Keratinocyte (primary cell): ENCODE results near the gene SCYGR7. TPM values are rescaled to one million over a fixed set of nuclear protein-coding genes. Genes with fewer than 3 reads are reported as not detected.

ENCODE experiments used
- DNase-seq: peaks from one replicate; pipeline ENCODE4 v3.0.0-alpha.2; 2011; ENCODE audit warnings: low read depth, missing footprints, low spot score
- FAIRE-seq: peaks from 2 replicates; lab custom pipeline; 2011; peaks lifted over from hg19 to GRCh38; lab: Jason Lieb, UNC
- H2AFZ ChIP-seq: 2 replicates; pipeline ENCODE4 v1.6.0; 2012; ENCODE audit warnings: low read length, control low read depth, inconsistent platforms; ENCODE audit not compliant: control insufficient read depth
- H3K27ac ChIP-seq: 2 replicates; pipeline ENCODE4 v1.5.1; 2011; ENCODE audit warnings: low read length; ENCODE audit not compliant: control insufficient read depth, insufficient read depth
- H3K27me3 ChIP-seq: 3 replicates; pipeline ENCODE4 v1.6.0; 2011; ENCODE audit warnings: low read length; ENCODE audit not compliant: control insufficient read depth, insufficient read depth; ENCODE audit errors: extremely low read depth
- H3K36me3 ChIP-seq, 2 experiments: 2 replicates in 1 of 2; 3 replicates in 1 of 2; pipeline ENCODE4 v1.5.1; 2011; ENCODE audit warnings: low read length in 2 of 2, mild to moderate bottlenecking in 1 of 2; ENCODE audit not compliant: control insufficient read depth in 2 of 2, insufficient read depth in 2 of 2; ENCODE audit errors: extremely low read depth in 1 of 2
- H3K4me1 ChIP-seq: 3 replicates; pipeline ENCODE4 v1.5.1; 2011; ENCODE audit warnings: low read length; ENCODE audit not compliant: control insufficient read depth, insufficient read depth; ENCODE audit errors: extremely low read depth
- H3K4me2 ChIP-seq: 3 replicates; pipeline ENCODE4 v1.6.0; 2011; ENCODE audit warnings: low read depth, low read length; ENCODE audit not compliant: control insufficient read depth, insufficient read depth; ENCODE audit errors: extremely low read depth
- H3K4me3 ChIP-seq, 3 experiments: fragments of 200-600 bp in 1 of 3; sonication (generic) in 1 of 3; 2 replicates in 2 of 3; 3 replicates in 1 of 3; pipeline ENCODE4 v1.5.1; 2011 to 2016; ENCODE audit warnings: low read length in 3 of 3, mild to moderate bottlenecking in 3 of 3, control low read depth in 2 of 3, inconsistent platforms in 1 of 3, low read depth in 1 of 3, mixed read lengths in 1 of 3, mixed run types in 1 of 3, moderate library complexity in 1 of 3; ENCODE audit not compliant: control insufficient read depth in 2 of 3, insufficient read depth in 2 of 3; ENCODE audit errors: extremely low read depth in 1 of 3
- H3K79me2 ChIP-seq: 2 replicates; pipeline ENCODE4 v1.6.0; 2012; ENCODE audit warnings: low read length; ENCODE audit not compliant: control insufficient read depth, insufficient read depth
- H3K9ac ChIP-seq: 3 replicates; pipeline ENCODE4 v1.6.0; 2011; ENCODE audit warnings: low read length; ENCODE audit not compliant: control insufficient read depth, insufficient read depth; ENCODE audit errors: extremely low read depth
- H3K9me1 ChIP-seq: 3 replicates; pipeline ENCODE4 v1.6.0; 2011; ENCODE audit warnings: low read length; ENCODE audit not compliant: control insufficient read depth, insufficient read depth; ENCODE audit errors: extremely low read depth
- H3K9me3 ChIP-seq: 2 replicates; pipeline ENCODE4 v1.5.1; 2012; ENCODE audit warnings: low read depth, low read length; ENCODE audit not compliant: control insufficient read depth
- H4K20me1 ChIP-seq: 3 replicates; pipeline ENCODE4 v1.6.0; 2011; ENCODE audit warnings: low read length; ENCODE audit not compliant: control insufficient read depth, insufficient read depth; ENCODE audit errors: extremely low read depth
- EZH2 ChIP-seq: IDR thresholded peaks from one replicate; pipeline ENCODE4 v1.6.1; 2012; ENCODE audit warnings: inconsistent platforms, mild to moderate bottlenecking, low read length, moderate library complexity
- dilution Hi-C: fragments of 300-500 bp; cut with MboI; formaldehyde crosslinking; loops from one replicate; pipeline ENCODE4 v1.7.0; 2020; ENCODE audit warnings: low sequenced_read_pairs; ENCODE audit not compliant: extremely low pct_ligation_motif_present
- polyA plus RNA-seq, 5 experiments: library from polyadenylated mRNA; depleted of rRNA in 3 of 5; stranded (reverse) in 3 of 5; stranded (forward) in 1 of 5; unstranded in 1 of 5; fragments of >200 nt; gene quantifications; 1 replicate in 1 of 5; 2 replicates in 3 of 5; 3 replicates in 1 of 5; pipeline versions ENCODE4 v1.2.1 to v1.2.3, GENCODE V29; 2011 to 2012; ENCODE audit warnings: missing spikeins in 2 of 5, low read depth in 1 of 5, low replicate concordance in 1 of 5
- TF ChIP-seq, protein P1 (sequence below), 3 experiments: IDR thresholded peaks in 1 of 3; conservative IDR thresholded peaks in 1 of 3; optimal IDR thresholded peaks in 1 of 3; 2 replicates in 2 of 3; 3 replicates in 1 of 3; pipeline versions ENCODE3 to v1.5.1; 2011; ENCODE audit warnings: low read length in 3 of 3, mild to moderate bottlenecking in 3 of 3, moderate library complexity in 2 of 3, control low read depth in 1 of 3, inconsistent platforms in 1 of 3; ENCODE audit not compliant: insufficient read depth in 2 of 3; ENCODE audit errors: extremely low read depth in 1 of 3

SCYGR7 gene
- polyA plus RNA-seq, 1 donor (not counting 4 experiments of a cell fraction or from before 2014, with no cell fraction given), result not detected

DNA sequence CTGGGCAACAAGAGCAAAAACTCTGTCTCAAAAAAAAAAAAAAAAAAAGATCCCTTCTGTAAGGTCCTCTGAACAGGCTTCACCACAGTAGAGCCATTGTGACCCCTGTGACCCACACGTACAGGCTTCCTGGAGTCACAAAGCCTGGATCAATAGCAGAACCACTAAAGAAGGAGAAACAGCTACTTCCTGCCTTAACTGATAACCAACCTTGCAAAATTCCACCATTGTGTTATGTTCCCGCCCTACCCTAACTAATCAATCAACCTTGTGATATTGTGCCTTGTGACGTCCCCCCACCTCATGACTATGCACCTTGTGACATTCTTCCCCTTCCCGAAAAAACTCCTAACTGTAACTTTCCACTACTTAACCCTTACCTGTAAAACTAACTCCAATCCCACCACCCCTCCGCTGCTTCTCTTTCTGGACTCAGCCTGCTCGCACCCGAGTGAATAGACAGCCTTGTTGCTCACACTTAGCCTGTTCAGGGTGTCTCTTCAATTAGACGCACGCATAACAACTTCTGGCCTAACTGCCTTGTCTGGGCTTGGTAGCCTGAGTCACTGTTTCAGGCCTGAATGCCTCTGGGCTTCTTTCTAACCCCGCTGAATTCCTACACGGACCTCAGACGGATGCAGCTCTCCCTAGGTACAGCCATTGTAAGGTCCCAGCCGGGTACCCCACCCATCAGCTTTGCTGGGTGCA lies 31.4 kb downstream of the SCYGR7 start:
- Histone ChIP-seq H3K4me2 (peak overlapping the region; percentile 35), H4K20me1 (no peaks in the 10 kb centered on the region), H3K79me2 (no peaks in the 10 kb centered on the region), H3K27me3 (no peaks in the 10 kb centered on the region), H3K27ac (peak overlapping the region; percentile 23), H3K9me3 (no peaks in the 10 kb centered on the region), H3K9me1 (no peaks in the 10 kb centered on the region), H3K36me3 (no peaks in the 10 kb centered on the region), H2AFZ (peak overlapping the region; percentile 62), H3K4me3 (peak overlapping the region in 1 of 3 experiments; percentile 1), H3K9ac (no peak overlapping the region), H3K4me1 (peaks cover 11% of the 10 kb centered on the region)
- peak; percentile 58 for DNase-seq
- TF ChIP-seq, protein P1, sequence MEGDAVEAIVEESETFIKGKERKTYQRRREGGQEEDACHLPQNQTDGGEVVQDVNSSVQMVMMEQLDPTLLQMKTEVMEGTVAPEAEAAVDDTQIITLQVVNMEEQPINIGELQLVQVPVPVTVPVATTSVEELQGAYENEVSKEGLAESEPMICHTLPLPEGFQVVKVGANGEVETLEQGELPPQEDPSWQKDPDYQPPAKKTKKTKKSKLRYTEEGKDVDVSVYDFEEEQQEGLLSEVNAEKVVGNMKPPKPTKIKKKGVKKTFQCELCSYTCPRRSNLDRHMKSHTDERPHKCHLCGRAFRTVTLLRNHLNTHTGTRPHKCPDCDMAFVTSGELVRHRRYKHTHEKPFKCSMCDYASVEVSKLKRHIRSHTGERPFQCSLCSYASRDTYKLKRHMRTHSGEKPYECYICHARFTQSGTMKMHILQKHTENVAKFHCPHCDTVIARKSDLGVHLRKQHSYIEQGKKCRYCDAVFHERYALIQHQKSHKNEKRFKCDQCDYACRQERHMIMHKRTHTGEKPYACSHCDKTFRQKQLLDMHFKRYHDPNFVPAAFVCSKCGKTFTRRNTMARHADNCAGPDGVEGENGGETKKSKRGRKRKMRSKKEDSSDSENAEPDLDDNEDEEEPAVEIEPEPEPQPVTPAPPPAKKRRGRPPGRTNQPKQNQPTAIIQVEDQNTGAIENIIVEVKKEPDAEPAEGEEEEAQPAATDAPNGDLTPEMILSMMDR (optimal IDR thresholded peaks at IDR 0.05 in 1 of 3, IDR thresholded peaks at IDR 0.05 in 1 of 3, conservative IDR thresholded peaks at IDR 0.05 in 1 of 3; ENCODE audit: extremely low read depth in 1 of 3, insufficient read depth in 2 of 3, low read length in 3 of 3), result no peak
- no peak for TF ChIP-seq EZH2
- dilution Hi-C loops, result no loop called here
- FAIRE-seq, result peak; percentile 98

DNA sequence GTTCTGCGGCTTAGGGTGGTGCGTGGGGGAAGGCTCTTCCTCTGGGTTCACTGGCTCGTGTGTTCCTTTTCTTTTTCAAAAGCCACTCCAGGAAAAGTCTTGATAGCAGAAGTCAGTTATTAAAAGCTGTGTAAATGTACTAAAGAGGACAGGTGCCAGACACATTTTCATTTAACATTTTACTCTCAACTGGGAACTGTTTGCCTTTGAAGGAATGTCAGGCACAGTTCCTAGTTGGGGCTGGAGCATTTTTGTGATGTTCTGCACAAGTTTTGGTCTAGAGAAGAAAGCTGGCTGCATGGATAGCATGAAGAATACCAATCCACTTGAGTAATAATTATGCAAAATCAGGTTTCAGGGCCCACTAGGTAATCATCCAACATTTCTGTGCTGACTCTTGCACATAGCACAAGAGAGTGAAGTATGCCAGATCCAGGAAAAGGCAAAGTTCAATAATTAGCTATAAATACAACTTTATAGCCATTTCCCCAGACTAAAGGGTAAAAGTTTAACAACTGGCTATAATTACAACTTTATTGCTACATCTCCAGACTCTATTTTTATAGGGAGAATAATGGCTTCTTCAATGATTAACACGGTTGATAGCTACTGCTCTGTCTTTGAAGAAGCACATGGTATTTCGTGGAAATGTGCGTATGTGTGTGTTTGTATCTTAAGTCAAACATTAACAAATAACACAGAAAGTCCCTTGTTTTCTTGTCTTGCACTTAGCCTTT lies 33.8 kb downstream of the SCYGR7 start:
- H3K27ac ChIP-seq, result no peak overlapping the region
- dilution Hi-C loops, result no loop called here
- H3K9me3 ChIP-seq, result no peaks in the 10 kb centered on the region
- H3K36me3 ChIP-seq, result no peaks in the 10 kb centered on the region
- no peaks in the 10 kb centered on the region for H3K79me2 ChIP-seq
- FAIRE-seq (no peak), DNase-seq (no peak)
- no peak overlapping the region for H3K4me3 ChIP-seq
- peaks cover 11% of the 10 kb centered on the region for H3K4me1 ChIP-seq
- H3K27me3 ChIP-seq, result no peaks in the 10 kb centered on the region
- H3K9ac ChIP-seq, result no peak overlapping the region
- H2AFZ ChIP-seq, result no peak overlapping the region
- no peaks in the 10 kb centered on the region for H4K20me1 ChIP-seq
- TF ChIP-seq, protein P1 (optimal IDR thresholded peaks at IDR 0.05 in 1 of 3, IDR thresholded peaks at IDR 0.05 in 1 of 3, conservative IDR thresholded peaks at IDR 0.05 in 1 of 3; ENCODE audit: extremely low read depth in 1 of 3, insufficient read depth in 2 of 3, low read length in 3 of 3), result no peak
- TF ChIP-seq EZH2, result no peak
- no peaks in the 10 kb centered on the region for H3K9me1 ChIP-seq
- H3K4me2 ChIP-seq, result no peak overlapping the region
